GM19438 (cell line): ENCODE results near the gene BCL2.

Experiments
- ATAC-seq: cut with Tn5 transposase; IDR thresholded peaks from one replicate; pipeline ENCODE4 v1.9.1; 2021; ENCODE audit warnings: low read depth; ENCODE audit not compliant: unreplicated experiment

BCL2 gene

GRCh38 chr18:63329431-63330145, 10.0 kb upstream of the BCL2 start:
- no peak for ATAC-seq

- no peak for ATAC-seq
These were observed 6.4 kb upstream of the BCL2 start for GRCh38 chr18:63326011-63326410.

- no peak for ATAC-seq
These were observed 5.6 kb upstream of the BCL2 start for GRCh38 chr18:63325086-63325686.

- no peak for ATAC-seq
These were observed 3.5 kb upstream of the BCL2 start for GRCh38 chr18:63322908-63323634.

- ATAC-seq: no peak
These were observed 2.6 kb upstream of the BCL2 start for GRCh38 chr18:63322206-63322605.

- no peak for ATAC-seq
These were observed 1.7 kb upstream of the BCL2 start for GRCh38 chr18:63321291-63321690.

- ATAC-seq: no peak
These were observed 1.4 kb upstream of the BCL2 start for GRCh38 chr18:63320975-63321265.

GRCh38 chr18:63320123-63320974, 780 bp upstream of the BCL2 start:
- peak; percentile 52 for ATAC-seq

- no peak for ATAC-seq
These were observed 633 bp downstream of the BCL2 start for GRCh38 chr18:63318889-63319382.

- ATAC-seq: peak; percentile 39
These were observed 1.3 kb downstream of the BCL2 start for GRCh38 chr18:63317982-63318888.

- no peak for ATAC-seq
These were observed 2.0 kb downstream of the BCL2 start for GRCh38 chr18:63317556-63317946.

- no peak for ATAC-seq
These were observed 2.7 kb downstream of the BCL2 start for GRCh38 chr18:63316612-63317555.

GRCh38 chr18:63315876-63316275, 3.7 kb downstream of the BCL2 start:
- ATAC-seq: no peak

- ATAC-seq: no peak
These were observed 4.4 kb downstream of the BCL2 start for GRCh38 chr18:63315131-63315662.

- no peak for ATAC-seq
These were observed 5.3 kb downstream of the BCL2 start for GRCh38 chr18:63314062-63314790.

- no peak for ATAC-seq
These were observed 6.1 kb downstream of the BCL2 start for GRCh38 chr18:63313396-63313917.

- peak; percentile 29 for ATAC-seq
These were observed 6.7 kb downstream of the BCL2 start for GRCh38 chr18:63312737-63313395.
